Measurements from ENCODE around the gene WDR90. TPM values are rescaled to one million over a fixed set of nuclear protein-coding genes. Genes with fewer than 3 reads are reported as not detected.
"Not testable (repeated sequence)": the region's sequence is repeated elsewhere in the genome, so short reads cannot be mapped to it uniquely, and the experiment has no call there.

WDR90 gene
- total RNA-seq, 1 experiment from 2014 or later = 118 TPM

GRCh38 chr16:712740-713250 lies 63.6 kb downstream of the WDR90 start:
- not testable (repeated sequence) for H3K36me3 ChIP-seq (ENCODE audit: low read depth); H4K20me1 ChIP-seq (ENCODE audit: insufficient read depth); H3K9me2 ChIP-seq (ENCODE audit: insufficient read depth); H3K4me3 ChIP-seq; BruUV-seq (replicated peaks); H3K9me3 ChIP-seq (ENCODE audit: insufficient read depth, low read depth); H2AFZ ChIP-seq; H3K79me2 ChIP-seq (ENCODE audit: low read depth)
- DNase-seq = peak; percentile 93 to 98
- H3K27me3 ChIP-seq (ENCODE audit: insufficient read depth, low read depth) = peaks cover 33% of the 10 kb centered on the region
- ChIA-PET POLR2A (ENCODE audit: unreplicated experiment) (interaction anchor here (0.6 to 1.0 kb wide), 5 partner anchors 15 to 186 kb away, joined by 3 to 6 read pairs (median 4); partner anchors contain the start of genes CAPN15, CHTF18, RPUSD1 and WDR24), CTCF (interaction anchor here (0.5 to 1.5 kb wide), 11 partner anchors 11 to 390 kb away, joined by 3 to 17 read pairs (median 4); partner anchors contain the start of genes CHTF18, MSLN and RPUSD1)
- H3K4me1 ChIP-seq (replicated peaks; ENCODE audit: insufficient read depth) = peaks cover 36% of the 10 kb centered on the region
- peaks cover 31% of the 10 kb centered on the region for H3F3A ChIP-seq (ENCODE audit: insufficient read depth, low read depth)
- intact Hi-C loops (cut with micrococcal nuclease; ENCODE audit: unreplicated experiment) = loop anchor here (1.0 to 5.0 kb wide), 4 partner anchors 73 to 390 kb away; partner anchors contain the start of gene LMF1
- peak overlapping the region; percentile 71 for H3K27ac ChIP-seq
- TF ChIP-seq, protein P1, sequence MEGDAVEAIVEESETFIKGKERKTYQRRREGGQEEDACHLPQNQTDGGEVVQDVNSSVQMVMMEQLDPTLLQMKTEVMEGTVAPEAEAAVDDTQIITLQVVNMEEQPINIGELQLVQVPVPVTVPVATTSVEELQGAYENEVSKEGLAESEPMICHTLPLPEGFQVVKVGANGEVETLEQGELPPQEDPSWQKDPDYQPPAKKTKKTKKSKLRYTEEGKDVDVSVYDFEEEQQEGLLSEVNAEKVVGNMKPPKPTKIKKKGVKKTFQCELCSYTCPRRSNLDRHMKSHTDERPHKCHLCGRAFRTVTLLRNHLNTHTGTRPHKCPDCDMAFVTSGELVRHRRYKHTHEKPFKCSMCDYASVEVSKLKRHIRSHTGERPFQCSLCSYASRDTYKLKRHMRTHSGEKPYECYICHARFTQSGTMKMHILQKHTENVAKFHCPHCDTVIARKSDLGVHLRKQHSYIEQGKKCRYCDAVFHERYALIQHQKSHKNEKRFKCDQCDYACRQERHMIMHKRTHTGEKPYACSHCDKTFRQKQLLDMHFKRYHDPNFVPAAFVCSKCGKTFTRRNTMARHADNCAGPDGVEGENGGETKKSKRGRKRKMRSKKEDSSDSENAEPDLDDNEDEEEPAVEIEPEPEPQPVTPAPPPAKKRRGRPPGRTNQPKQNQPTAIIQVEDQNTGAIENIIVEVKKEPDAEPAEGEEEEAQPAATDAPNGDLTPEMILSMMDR (conservative IDR thresholded peaks at IDR 0.05) = peak; percentile 91
- H3K4me2 ChIP-seq = peak overlapping the region; percentile 38; the same call in 1 of the 2 replicates

GRCh38 chr16:714079-714478 lies 64.9 kb downstream of the WDR90 start:
- CTCF ChIA-PET = interaction anchor here (0.5 kb wide), 1 partner anchor 690 kb away, joined by 3 read pairs; no protein-coding TSS in a partner anchor
- H2AFZ ChIP-seq = no peak overlapping the region
- no peaks in the 10 kb centered on the region for H3K9me3 ChIP-seq (ENCODE audit: insufficient read depth, low read depth)
- BruUV-seq (replicated peaks) = no TSS peak
- H3K27me3 ChIP-seq (ENCODE audit: insufficient read depth, low read depth) = peaks cover 20% of the 10 kb centered on the region
- no peak for DNase-seq
- H3K27ac ChIP-seq = no peak overlapping the region; the same call in 1 of the 2 replicates
- no peak overlapping the region for H3K4me3 ChIP-seq
- H3K9me2 ChIP-seq (ENCODE audit: insufficient read depth) = no peaks in the 10 kb centered on the region
- no peaks in the 10 kb centered on the region for H3K36me3 ChIP-seq (ENCODE audit: low read depth)
- H3K79me2 ChIP-seq (ENCODE audit: low read depth) = peaks cover 4% of the 10 kb centered on the region; the same call in 1 of the 2 replicates
- peak overlapping the region; percentile 72 for H3K4me2 ChIP-seq
- H4K20me1 ChIP-seq (ENCODE audit: insufficient read depth) = peaks cover 11% of the 10 kb centered on the region; the same call in 1 of the 2 replicates
- TF ChIP-seq, protein P1 (conservative IDR thresholded peaks at IDR 0.05) = no peak
- TF ChIP-seq EZH2 (IDR thresholded peaks at IDR 0.05; ENCODE audit: low read depth) = no peak
- intact Hi-C loops (cut with micrococcal nuclease; ENCODE audit: unreplicated experiment) = loop anchor here (5.0 kb wide), 1 partner anchor 258 kb away; the partner anchor contains the start of gene LMF1
- peaks cover 37% of the 10 kb centered on the region for H3F3A ChIP-seq (ENCODE audit: insufficient read depth, low read depth)
- POLR2A ChIA-PET (ENCODE audit: unreplicated experiment) = interaction anchor here (0.6 to 1.4 kb wide), 3 partner anchors 14 to 565 kb away, joined by 3 to 9 read pairs (median 4); no protein-coding TSS in a partner anchor
- H3K4me1 ChIP-seq (replicated peaks; ENCODE audit: insufficient read depth) = peaks cover 43% of the 10 kb centered on the region

- Histone ChIP-seq H3K27ac (no peak within 1 kb of the TSS; the same call in 1 of the 2 replicates), H3K27me3 (ENCODE audit: insufficient read depth, low read depth) (peaks cover 13% of the 10 kb centered on the region), H2AFZ (0 out of 2 replicates have a peak within 1 kb of the TSS, but pooled peaks have one; percentile 33), H3K79me2 (ENCODE audit: low read depth) (peaks cover 4% of the 10 kb centered on the region; the same call in 1 of the 2 replicates), H3K4me1 (replicated peaks; ENCODE audit: insufficient read depth) (peaks cover 51% of the 10 kb centered on the region), H4K20me1 (ENCODE audit: insufficient read depth) (peaks cover 12% of the 10 kb centered on the region; the same call in 1 of the 2 replicates), H3K36me3 (ENCODE audit: low read depth) (no peaks in the 10 kb centered on the region), H3K9me3 (ENCODE audit: insufficient read depth, low read depth) (no peaks in the 10 kb centered on the region), H3K4me3 (peak within 1 kb of the TSS; percentile 81), H3K9me2 (ENCODE audit: insufficient read depth) (no peaks in the 10 kb centered on the region), H3K4me2 (peak within 1 kb of the TSS; percentile 85), H3F3A (ENCODE audit: insufficient read depth, low read depth) (peaks cover 41% of the 10 kb centered on the region)
- TF ChIP-seq, protein P1 (conservative IDR thresholded peaks at IDR 0.05) = no peak
- no peak for TF ChIP-seq EZH2 (IDR thresholded peaks at IDR 0.05; ENCODE audit: low read depth)
- intact Hi-C loops (cut with micrococcal nuclease; ENCODE audit: unreplicated experiment) = loop anchor here (5.0 kb wide), 1 partner anchor 257 kb away; the partner anchor contains the start of gene LMF1
- ChIA-PET POLR2A (ENCODE audit: unreplicated experiment) (interaction anchor here (0.6 to 1.4 kb wide), 5 partner anchors 11 to 222 kb away, joined by 3 to 19 read pairs (median 9); partner anchors contain the start of genes CCDC78, CHTF18 and RPUSD1), CTCF (interaction anchor here (0.6 kb wide), 1 partner anchor 33 kb away, joined by 3 read pairs; no protein-coding TSS in a partner anchor)
- BruUV-seq (replicated peaks) = no TSS peak
- peak; percentile 67 to 96 for DNase-seq
Measured at GRCh38 chr16:714558-715476, 65.7 kb downstream of the WDR90 start, which contains the start of gene METRN. Gene METRN (plus strand): TSS chr16:715118. CDS start chr16:715290, 172 bp downstream.
